ENCODE measurements around the gene SHISA4.

DNA sequence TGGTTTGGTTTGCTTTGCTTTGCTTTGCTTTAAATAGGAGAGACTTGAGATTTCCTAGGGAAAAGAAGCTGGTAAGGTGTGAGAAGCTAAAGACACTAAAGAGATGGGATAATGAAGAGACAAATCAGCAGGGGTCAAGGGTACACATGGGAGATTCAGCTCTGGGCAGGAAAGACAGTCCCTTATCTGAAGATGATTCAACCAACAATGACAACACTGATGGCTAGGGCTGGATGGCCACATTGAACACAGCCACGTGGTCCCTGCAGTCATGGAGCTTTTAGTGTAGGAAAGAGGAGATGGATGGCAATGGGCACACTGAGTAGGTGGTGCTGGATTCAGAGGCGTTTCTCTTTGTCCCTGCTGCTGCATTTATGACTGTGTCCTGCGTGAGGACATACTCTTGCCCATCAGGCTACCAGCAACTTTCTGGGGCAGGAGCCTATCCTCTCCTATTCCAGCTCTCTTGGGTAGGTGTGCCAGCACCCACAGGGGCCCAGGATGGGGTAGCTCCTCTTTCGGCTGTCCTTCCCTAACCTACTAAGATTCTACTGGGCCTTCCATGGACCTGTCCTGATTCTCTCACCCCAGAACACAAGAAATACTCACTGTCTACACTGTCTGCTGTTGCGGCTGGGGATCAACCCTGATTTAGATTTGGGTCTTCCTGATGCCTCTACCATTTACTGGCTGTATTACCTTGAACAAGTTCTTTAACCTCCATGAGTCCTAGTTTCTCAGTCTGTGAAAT is 1.4 kb upstream of the SHISA4 start:
- TF ChIP-seq, protein P1, sequence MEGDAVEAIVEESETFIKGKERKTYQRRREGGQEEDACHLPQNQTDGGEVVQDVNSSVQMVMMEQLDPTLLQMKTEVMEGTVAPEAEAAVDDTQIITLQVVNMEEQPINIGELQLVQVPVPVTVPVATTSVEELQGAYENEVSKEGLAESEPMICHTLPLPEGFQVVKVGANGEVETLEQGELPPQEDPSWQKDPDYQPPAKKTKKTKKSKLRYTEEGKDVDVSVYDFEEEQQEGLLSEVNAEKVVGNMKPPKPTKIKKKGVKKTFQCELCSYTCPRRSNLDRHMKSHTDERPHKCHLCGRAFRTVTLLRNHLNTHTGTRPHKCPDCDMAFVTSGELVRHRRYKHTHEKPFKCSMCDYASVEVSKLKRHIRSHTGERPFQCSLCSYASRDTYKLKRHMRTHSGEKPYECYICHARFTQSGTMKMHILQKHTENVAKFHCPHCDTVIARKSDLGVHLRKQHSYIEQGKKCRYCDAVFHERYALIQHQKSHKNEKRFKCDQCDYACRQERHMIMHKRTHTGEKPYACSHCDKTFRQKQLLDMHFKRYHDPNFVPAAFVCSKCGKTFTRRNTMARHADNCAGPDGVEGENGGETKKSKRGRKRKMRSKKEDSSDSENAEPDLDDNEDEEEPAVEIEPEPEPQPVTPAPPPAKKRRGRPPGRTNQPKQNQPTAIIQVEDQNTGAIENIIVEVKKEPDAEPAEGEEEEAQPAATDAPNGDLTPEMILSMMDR (IDR thresholded peaks at IDR 0.05; ENCODE audit: borderline replicate concordance, extremely low read depth, low read length, poor library complexity, severe bottlenecking): no peak
- TF ChIP-seq EZH2 (IDR thresholded peaks at IDR 0.05; ENCODE audit: borderline replicate concordance, low read depth, low read length, severe bottlenecking): no peak

All from DND-41 (cell line).